Measurements from ENCODE around the gene UQCRFS1. TPM values are rescaled to one million over a fixed set of nuclear protein-coding genes. Genes with fewer than 3 reads are reported as not detected.
"Not testable (repeated sequence)": the region's sequence is repeated elsewhere in the genome, so short reads cannot be mapped to it uniquely, and the experiment has no call there.

The UQCRFS1 gene
- total and polyA plus RNA-seq, 4 donors, result 14.1 to 33.3 (median 21.1) TPM

DNA sequence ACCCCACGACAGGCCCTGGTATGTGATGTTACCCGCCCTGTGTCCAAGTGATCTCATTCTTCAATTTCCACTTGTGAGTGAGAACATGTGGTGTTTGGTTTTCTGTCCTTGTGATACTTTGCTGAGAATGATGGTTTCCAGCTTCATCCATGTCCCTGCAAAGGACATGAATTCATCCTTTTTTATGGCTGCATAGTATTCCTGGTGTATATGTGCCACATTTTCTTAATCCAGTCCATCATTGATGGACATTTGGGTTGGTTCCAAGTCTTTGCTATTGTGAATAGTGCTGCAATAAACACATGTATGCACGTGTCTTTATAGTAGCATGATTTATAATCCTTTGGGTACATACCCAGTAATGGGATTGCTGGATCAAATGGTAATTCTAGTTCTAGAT lies 36.8 kb upstream of the UQCRFS1 start:
- intact Hi-C loops (cut with DNase I); H3K36me3 ChIP-seq (ENCODE audit: control insufficient read depth in 1 of 2, insufficient read depth in 2 of 2, low read length in 1 of 2); ATAC-seq (ENCODE audit: low FRiP score); H3K27ac ChIP-seq (ENCODE audit: low read depth in 1 of 2, low read length in 2 of 2); DNase-seq; H3K27me3 ChIP-seq (ENCODE audit: control insufficient read depth in 1 of 2, insufficient read depth in 2 of 2, low read length in 1 of 2); H3K4me1 ChIP-seq (ENCODE audit: control insufficient read depth in 1 of 2, insufficient read depth in 2 of 2, low read length in 2 of 2); H3K9me3 ChIP-seq (ENCODE audit: control insufficient read depth, low read length); H3K4me3 ChIP-seq (ENCODE audit: low read length in 2 of 2): not testable (repeated sequence)
- WGBS, 2 donors, result 74 to 75% methylated on average over 3 of the region's 3 CpGs

DNA sequence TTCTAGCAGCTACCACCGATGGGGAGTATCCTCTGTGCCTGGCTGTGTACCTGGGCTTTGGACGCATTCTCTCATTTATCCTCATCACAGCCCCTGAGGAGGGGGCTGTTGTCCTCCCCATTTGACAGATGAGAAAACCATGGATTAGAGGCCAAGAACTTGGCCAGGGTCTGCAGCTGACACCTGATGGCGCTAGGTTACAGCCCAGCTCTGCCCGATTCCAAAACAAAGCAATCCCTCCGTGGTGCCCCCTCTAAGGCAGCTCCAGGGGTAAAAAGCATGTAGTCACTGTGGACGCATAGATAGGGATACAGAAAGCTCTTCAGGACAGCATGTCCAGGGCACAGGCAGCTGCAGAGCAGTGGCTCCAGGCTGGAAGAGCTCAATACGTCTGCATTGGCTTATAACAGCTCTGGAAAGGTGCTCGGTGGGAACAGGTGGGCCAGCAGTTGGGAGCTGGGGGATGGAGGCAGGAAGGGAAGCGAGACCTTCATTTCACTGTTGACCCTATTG lies 35.4 kb upstream of the UQCRFS1 start:
- no peaks in the 10 kb centered on the region for H3K27me3 ChIP-seq (ENCODE audit: control insufficient read depth in 1 of 2, insufficient read depth in 2 of 2, low read length in 1 of 2)
- H3K27ac ChIP-seq (ENCODE audit: low read depth in 1 of 2, low read length in 2 of 2), result no peak overlapping the region
- intact Hi-C loops (cut with DNase I), result no loop called here
- H3K4me3 ChIP-seq (ENCODE audit: low read length in 2 of 2), result no peak overlapping the region
- no peak for ATAC-seq (ENCODE audit: low FRiP score)
- H3K36me3 ChIP-seq (ENCODE audit: control insufficient read depth in 1 of 2, insufficient read depth in 2 of 2, low read length in 1 of 2), result no peaks in the 10 kb centered on the region
- H3K4me1 ChIP-seq (ENCODE audit: control insufficient read depth in 1 of 2, insufficient read depth in 2 of 2, low read length in 2 of 2), result no peaks in the 10 kb centered on the region
- no peaks in the 10 kb centered on the region for H3K9me3 ChIP-seq (ENCODE audit: control insufficient read depth, low read length)
- 55% methylated on average over 9 of the region's 9 CpGs for WGBS, 2 donors
- no peak for DNase-seq

DNA sequence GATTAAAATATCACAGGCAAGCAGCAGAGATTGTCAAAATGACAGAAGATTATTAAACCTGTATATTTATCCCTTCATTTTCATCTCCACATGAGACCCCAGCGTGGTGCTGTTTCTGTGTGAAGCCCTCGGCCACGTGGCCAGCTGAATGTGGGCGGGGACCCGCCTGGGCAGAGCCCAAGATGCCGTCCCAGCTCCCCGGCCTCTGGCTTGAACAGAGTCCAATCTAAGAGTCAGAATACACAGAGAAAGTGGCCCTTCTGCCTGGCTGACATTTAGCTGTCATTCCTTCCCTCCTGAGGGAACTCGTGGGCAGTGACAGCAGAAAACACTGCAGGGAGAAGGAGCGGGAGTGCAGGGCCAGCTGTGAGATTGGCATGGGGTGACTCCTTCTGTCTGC lies 34.9 kb upstream of the UQCRFS1 start:
- H3K4me3 ChIP-seq (ENCODE audit: low read length in 2 of 2), result no peak overlapping the region
- no peaks in the 10 kb centered on the region for H3K9me3 ChIP-seq (ENCODE audit: control insufficient read depth, low read length)
- H3K27me3 ChIP-seq (ENCODE audit: control insufficient read depth in 1 of 2, insufficient read depth in 2 of 2, low read length in 1 of 2), result no peaks in the 10 kb centered on the region
- DNase-seq (no peak), ATAC-seq (ENCODE audit: low FRiP score) (no peak)
- H3K4me1 ChIP-seq (ENCODE audit: control insufficient read depth in 1 of 2, insufficient read depth in 2 of 2, low read length in 2 of 2), result no peaks in the 10 kb centered on the region
- 12 to 13% methylated on average over 9 of the region's 9 CpGs for WGBS, 2 donors
- no peak overlapping the region for H3K27ac ChIP-seq (ENCODE audit: low read depth in 1 of 2, low read length in 2 of 2)
- no peaks in the 10 kb centered on the region for H3K36me3 ChIP-seq (ENCODE audit: control insufficient read depth in 1 of 2, insufficient read depth in 2 of 2, low read length in 1 of 2)
- intact Hi-C loops (cut with DNase I), result no loop called here

DNA sequence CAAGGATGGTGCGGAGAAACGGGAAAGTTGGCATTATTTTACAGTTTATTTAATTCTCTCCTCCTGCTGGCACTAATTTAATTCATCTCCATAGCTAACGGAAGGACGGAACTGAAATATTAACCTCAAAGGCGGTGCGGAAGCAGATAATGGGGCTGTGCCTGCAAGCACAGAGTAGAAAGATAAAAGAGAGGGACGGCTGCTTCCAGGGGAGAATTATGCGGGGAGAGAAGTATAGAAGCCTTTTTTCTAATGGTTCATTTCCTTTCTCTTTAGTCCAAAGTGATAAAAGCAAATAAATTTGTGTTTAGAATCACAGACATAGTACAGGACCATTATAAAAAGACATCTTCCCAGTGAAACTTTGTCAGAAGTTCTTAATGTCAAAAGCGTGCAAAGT lies 34.5 kb upstream of the UQCRFS1 start:
- Histone ChIP-seq H3K4me3 (ENCODE audit: low read length in 2 of 2) (no peak overlapping the region), H3K9me3 (ENCODE audit: control insufficient read depth, low read length) (no peaks in the 10 kb centered on the region), H3K27me3 (ENCODE audit: control insufficient read depth in 1 of 2, insufficient read depth in 2 of 2, low read length in 1 of 2) (no peaks in the 10 kb centered on the region), H3K4me1 (ENCODE audit: control insufficient read depth in 1 of 2, insufficient read depth in 2 of 2, low read length in 2 of 2) (no peaks in the 10 kb centered on the region), H3K36me3 (ENCODE audit: control insufficient read depth in 1 of 2, insufficient read depth in 2 of 2, low read length in 1 of 2) (no peaks in the 10 kb centered on the region), H3K27ac (ENCODE audit: low read depth in 1 of 2, low read length in 2 of 2) (no peak overlapping the region)
- DNase-seq (no peak), ATAC-seq (ENCODE audit: low FRiP score) (no peak)
- intact Hi-C loops (cut with DNase I), result no loop called here
- WGBS, 2 donors, result 67 to 68% methylated on average over 9 of the region's 9 CpGs

DNA sequence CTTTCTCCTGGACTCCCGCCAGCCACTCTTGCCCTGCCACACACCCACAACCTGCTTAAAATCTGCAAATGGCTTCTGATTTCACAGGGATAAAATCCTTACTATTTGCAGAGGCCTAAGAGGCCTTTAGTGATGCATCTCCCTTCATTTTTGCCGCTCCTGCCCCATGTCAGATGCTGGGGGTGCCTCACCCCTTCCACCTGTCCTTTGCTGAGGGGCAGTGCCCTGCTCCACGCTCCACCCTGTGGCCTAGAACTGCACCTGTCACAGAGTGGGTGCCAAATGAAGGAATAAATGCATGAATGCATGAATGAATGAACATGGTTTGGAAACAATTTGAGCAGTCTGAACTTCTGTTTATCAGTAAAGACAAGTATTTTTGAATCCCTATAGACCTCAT lies 34.1 kb upstream of the UQCRFS1 start:
- Histone ChIP-seq H3K36me3 (ENCODE audit: control insufficient read depth in 1 of 2, insufficient read depth in 2 of 2, low read length in 1 of 2) (no peaks in the 10 kb centered on the region), H3K27ac (ENCODE audit: low read depth in 1 of 2, low read length in 2 of 2) (no peak overlapping the region)

DNA sequence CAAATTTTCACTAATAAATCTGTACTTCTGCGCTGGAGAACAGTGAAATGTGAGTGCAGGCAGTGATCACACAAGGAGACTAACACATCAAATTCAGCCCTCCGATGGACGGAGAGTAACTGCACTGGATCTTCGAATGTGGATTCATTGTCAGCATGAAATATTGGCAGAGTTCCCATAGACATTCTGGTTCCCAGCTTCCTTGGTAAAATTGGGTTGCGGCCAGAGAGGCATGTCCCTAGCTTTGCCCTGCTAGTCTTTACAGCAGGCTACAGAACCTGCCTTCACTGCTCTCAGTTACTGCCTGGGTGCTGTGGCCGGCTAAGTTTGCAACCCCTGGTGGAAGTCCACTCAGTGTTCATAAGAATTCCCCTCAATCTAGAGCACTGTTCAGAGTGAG lies 32.3 kb upstream of the UQCRFS1 start:
- H3K9me3 ChIP-seq (ENCODE audit: control insufficient read depth, low read length), result no peaks in the 10 kb centered on the region
- ATAC-seq (ENCODE audit: low FRiP score) (no peak), DNase-seq (no peak)
- H3K27ac ChIP-seq (ENCODE audit: low read depth in 1 of 2, low read length in 2 of 2), result no peak overlapping the region
- H3K4me1 ChIP-seq (ENCODE audit: control insufficient read depth in 1 of 2, insufficient read depth in 2 of 2, low read length in 2 of 2), result no peaks in the 10 kb centered on the region
- 27 to 37% methylated on average over 6 of the region's 6 CpGs for WGBS, 2 donors
- H3K27me3 ChIP-seq (ENCODE audit: control insufficient read depth in 1 of 2, insufficient read depth in 2 of 2, low read length in 1 of 2), result no peaks in the 10 kb centered on the region
- H3K4me3 ChIP-seq (ENCODE audit: low read length in 2 of 2), result no peak overlapping the region
- H3K36me3 ChIP-seq (ENCODE audit: control insufficient read depth in 1 of 2, insufficient read depth in 2 of 2, low read length in 1 of 2), result no peaks in the 10 kb centered on the region
- intact Hi-C loops (cut with DNase I), result no loop called here

More for the DNA sequence above, 34.1 kb upstream of the UQCRFS1 start:
- intact Hi-C loops (cut with DNase I), result no loop called here
- ATAC-seq (ENCODE audit: low FRiP score) (no peak), DNase-seq (no peak)
- H3K9me3 ChIP-seq (ENCODE audit: control insufficient read depth, low read length), result no peaks in the 10 kb centered on the region
- no peaks in the 10 kb centered on the region for H3K4me1 ChIP-seq (ENCODE audit: control insufficient read depth in 1 of 2, insufficient read depth in 2 of 2, low read length in 2 of 2)
- WGBS, 2 donors, result 79 to 84% methylated on average over 3 of the region's 3 CpGs
- no peak overlapping the region for H3K4me3 ChIP-seq (ENCODE audit: low read length in 2 of 2)
- H3K27me3 ChIP-seq (ENCODE audit: control insufficient read depth in 1 of 2, insufficient read depth in 2 of 2, low read length in 1 of 2), result no peaks in the 10 kb centered on the region

DNA sequence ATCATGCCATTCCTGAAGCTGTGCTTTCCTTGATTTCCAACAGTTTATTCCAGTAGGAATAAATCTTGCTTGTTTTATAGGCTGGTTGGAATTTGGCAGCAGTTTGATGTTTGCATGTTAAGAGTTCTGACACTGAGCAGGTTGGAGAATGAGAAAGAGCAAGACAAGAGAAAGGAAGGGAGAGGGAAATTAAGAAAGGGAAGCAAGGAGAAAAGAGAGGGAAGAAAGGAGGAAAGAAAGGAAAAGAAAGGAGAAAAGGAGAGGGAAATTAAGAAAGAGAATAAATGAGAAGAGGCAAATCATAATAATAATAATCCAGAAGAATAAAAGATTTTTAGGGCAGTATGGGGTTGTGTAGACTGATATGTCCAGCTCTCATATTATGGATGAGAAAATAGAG lies 28.4 kb upstream of the UQCRFS1 start:
- H3K4me1 ChIP-seq (ENCODE audit: control insufficient read depth in 1 of 2, insufficient read depth in 2 of 2, low read length in 2 of 2), result no peaks in the 10 kb centered on the region
- intact Hi-C loops (cut with DNase I), result no loop called here
- no peak overlapping the region for H3K27ac ChIP-seq (ENCODE audit: low read depth in 1 of 2, low read length in 2 of 2)

DNA sequence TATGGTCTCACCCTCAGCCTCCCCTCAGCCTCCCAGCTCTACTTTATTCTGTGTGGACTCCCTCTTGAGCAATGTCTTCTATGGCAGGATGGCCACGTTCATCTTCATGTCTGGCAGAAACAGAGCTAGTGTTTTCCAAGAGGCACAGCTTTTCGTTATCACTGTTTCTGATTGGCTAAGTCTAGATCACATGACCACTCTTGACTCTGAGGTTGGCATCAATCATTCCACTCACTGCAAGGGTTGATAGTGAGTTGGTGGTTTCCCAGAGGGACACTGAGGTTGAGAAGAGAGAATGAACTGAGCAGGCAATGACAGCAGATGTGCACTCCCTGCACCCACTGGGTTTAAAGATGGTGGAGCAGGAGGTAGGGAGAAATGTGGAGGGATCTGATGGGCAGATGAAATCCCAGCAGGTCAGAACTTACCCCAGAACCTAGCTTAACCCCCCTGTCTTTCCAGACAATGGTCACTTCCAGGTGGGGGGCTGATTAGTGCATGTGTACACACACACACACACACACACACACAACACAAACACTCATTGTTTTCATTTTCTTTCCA lies 26.3 kb upstream of the UQCRFS1 start:
- H3K9me3 ChIP-seq (ENCODE audit: control insufficient read depth, low read length), result peaks cover 5% of the 10 kb centered on the region
- intact Hi-C loops (cut with DNase I), result no loop called here
- H3K4me1 ChIP-seq (ENCODE audit: control insufficient read depth in 1 of 2, insufficient read depth in 2 of 2, low read length in 2 of 2), result no peaks in the 10 kb centered on the region
- 7 to 11% methylated on average over 2 of the region's 2 CpGs for WGBS, 2 donors
- H3K27ac ChIP-seq (ENCODE audit: low read depth in 1 of 2, low read length in 2 of 2), result no peak overlapping the region
- ATAC-seq (ENCODE audit: low FRiP score) (no peak), DNase-seq (no peak)
- no peak overlapping the region for H3K4me3 ChIP-seq (ENCODE audit: low read length in 2 of 2)
- H3K36me3 ChIP-seq (ENCODE audit: control insufficient read depth in 1 of 2, insufficient read depth in 2 of 2, low read length in 1 of 2), result no peaks in the 10 kb centered on the region
- H3K27me3 ChIP-seq (ENCODE audit: control insufficient read depth in 1 of 2, insufficient read depth in 2 of 2, low read length in 1 of 2), result no peaks in the 10 kb centered on the region

More for the DNA sequence above, 28.4 kb upstream of the UQCRFS1 start:
- ATAC-seq (ENCODE audit: low FRiP score) (no peak), DNase-seq (no peak)
- Histone ChIP-seq H3K27me3 (ENCODE audit: control insufficient read depth in 1 of 2, insufficient read depth in 2 of 2, low read length in 1 of 2) (no peaks in the 10 kb centered on the region), H3K4me3 (ENCODE audit: low read length in 2 of 2) (no peak overlapping the region), H3K9me3 (ENCODE audit: control insufficient read depth, low read length) (no peaks in the 10 kb centered on the region), H3K36me3 (ENCODE audit: control insufficient read depth in 1 of 2, insufficient read depth in 2 of 2, low read length in 1 of 2) (no peaks in the 10 kb centered on the region)

DNA sequence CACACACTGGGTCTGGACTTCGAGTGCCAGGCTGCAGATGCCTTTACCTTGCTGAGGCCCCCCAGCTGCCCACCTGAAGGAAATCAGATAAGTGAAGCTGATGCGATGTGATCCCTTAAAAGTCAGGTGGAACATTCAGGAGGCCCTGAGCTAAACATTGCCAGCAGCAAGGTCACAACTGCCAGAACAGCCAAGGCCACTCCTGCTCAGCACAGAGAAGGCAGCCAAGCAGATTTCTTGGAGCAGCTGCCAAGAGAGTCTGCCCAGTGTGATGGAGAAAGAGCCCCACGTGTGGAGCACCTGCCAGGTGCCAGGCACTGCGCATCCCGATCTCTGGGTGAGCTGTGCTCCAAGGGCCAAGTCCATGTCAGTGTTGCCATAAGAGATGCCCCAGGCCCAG lies 20.6 kb upstream of the UQCRFS1 start:
- no peak overlapping the region for H3K27ac ChIP-seq (ENCODE audit: low read depth in 1 of 2, low read length in 2 of 2)
- 63 to 70% methylated on average over 5 of the region's 5 CpGs for WGBS, 2 donors
- no peaks in the 10 kb centered on the region for H3K36me3 ChIP-seq (ENCODE audit: control insufficient read depth in 1 of 2, insufficient read depth in 2 of 2, low read length in 1 of 2)
- no peak overlapping the region for H3K4me3 ChIP-seq (ENCODE audit: low read length in 2 of 2)
- intact Hi-C loops (cut with DNase I), result no loop called here
- H3K9me3 ChIP-seq (ENCODE audit: control insufficient read depth, low read length), result peaks cover 5% of the 10 kb centered on the region
- no peaks in the 10 kb centered on the region for H3K27me3 ChIP-seq (ENCODE audit: control insufficient read depth in 1 of 2, insufficient read depth in 2 of 2, low read length in 1 of 2)
- ATAC-seq (ENCODE audit: low FRiP score) (no peak), DNase-seq (no peak)
- H3K4me1 ChIP-seq (ENCODE audit: control insufficient read depth in 1 of 2, insufficient read depth in 2 of 2, low read length in 2 of 2), result no peaks in the 10 kb centered on the region
